ENCODE measurements around the gene CPVL.
A peak's percentile ranks its signal among the peaks of the same experiment; 100 is the strongest.

Gene CPVL

GRCh38 chr7:28964056-28964455 lies 182.3 kb downstream of the CPVL start:
- H3K27ac ChIP-seq, result no peak overlapping the region
- H3K36me3 ChIP-seq, result no peaks in the 10 kb centered on the region
- H3K9me3 ChIP-seq (ENCODE audit: severe bottlenecking), result no peaks in the 10 kb centered on the region
- H3K27me3 ChIP-seq (ENCODE audit: insufficient read depth, low read depth, severe bottlenecking), result peaks cover 51% of the 10 kb centered on the region
- H3K4me3 ChIP-seq (ENCODE audit: low read depth, low read length), result no peak overlapping the region
- DNase-seq, result no peak
- no peak for TF ChIP-seq CTCF (IDR thresholded peaks at IDR 0.05; ENCODE audit: low read depth, low read length)

DNA sequence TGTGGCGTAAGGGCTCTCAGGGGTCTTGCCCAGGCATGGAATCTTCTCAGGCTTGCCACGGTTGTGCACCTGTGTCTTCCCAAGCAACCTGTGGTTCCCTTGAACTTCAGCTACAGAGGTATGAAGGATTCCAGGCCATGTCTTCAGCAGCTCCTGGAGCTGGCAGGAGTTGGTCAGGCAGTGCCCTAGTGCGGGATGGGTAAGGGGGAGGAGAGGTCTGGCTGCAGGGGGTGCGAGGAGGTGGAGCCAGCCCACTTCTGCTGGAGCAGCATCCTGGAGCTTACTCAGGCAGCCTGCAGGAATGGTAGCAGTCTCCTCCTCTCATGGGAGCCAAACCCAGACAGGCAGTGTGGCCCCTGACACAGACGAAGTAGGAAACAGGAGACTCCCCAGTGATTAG lies 184.4 kb downstream of the CPVL start:
- DNase-seq, result no peak
- no peak for TF ChIP-seq CTCF (IDR thresholded peaks at IDR 0.05; ENCODE audit: low read depth, low read length)
- H3K9me3 ChIP-seq (ENCODE audit: severe bottlenecking), result no peaks in the 10 kb centered on the region
- peaks cover 70% of the 10 kb centered on the region for H3K27me3 ChIP-seq (ENCODE audit: insufficient read depth, low read depth, severe bottlenecking)
- no peaks in the 10 kb centered on the region for H3K36me3 ChIP-seq
- H3K27ac ChIP-seq, result no peak overlapping the region
- H3K4me3 ChIP-seq (ENCODE audit: low read depth, low read length), result no peak overlapping the region

- Histone ChIP-seq H3K27me3 (ENCODE audit: insufficient read depth, low read depth, severe bottlenecking) (peaks cover 75% of the 10 kb centered on the region), H3K36me3 (no peaks in the 10 kb centered on the region), H3K4me3 (ENCODE audit: low read depth, low read length) (no peak overlapping the region), H3K9me3 (ENCODE audit: severe bottlenecking) (no peaks in the 10 kb centered on the region), H3K27ac (no peak overlapping the region)
- no peak for TF ChIP-seq CTCF (IDR thresholded peaks at IDR 0.05; ENCODE audit: low read depth, low read length)
- no peak for DNase-seq
Observed at GRCh38 chr7:28960071-28960840, 186.1 kb downstream of the CPVL start.

DNA sequence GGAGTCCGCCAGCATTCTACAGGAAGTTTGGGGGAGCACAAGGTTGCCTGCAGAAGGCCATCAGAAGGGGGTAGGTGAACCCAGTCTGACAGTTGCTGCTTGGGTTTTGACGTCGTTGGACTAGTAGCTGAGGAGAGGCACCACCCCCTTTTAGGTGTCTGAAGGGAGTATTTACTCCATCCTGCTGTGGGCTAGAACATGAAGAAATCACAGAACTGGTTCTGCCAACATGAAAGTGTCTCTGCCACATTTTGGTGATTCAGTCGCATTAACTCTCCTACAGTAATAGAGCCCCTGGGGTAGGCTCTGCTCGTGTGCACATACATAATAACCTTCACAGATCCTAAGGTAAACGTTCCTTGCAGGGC lies 187.4 kb downstream of the CPVL start:
- Histone ChIP-seq H3K4me3 (ENCODE audit: low read depth, low read length) (no peak overlapping the region), H3K27me3 (ENCODE audit: insufficient read depth, low read depth, severe bottlenecking) (peaks cover 84% of the 10 kb centered on the region), H3K27ac (no peak overlapping the region), H3K36me3 (no peaks in the 10 kb centered on the region), H3K9me3 (ENCODE audit: severe bottlenecking) (no peaks in the 10 kb centered on the region)
- DNase-seq, result no peak
- TF ChIP-seq CTCF (IDR thresholded peaks at IDR 0.05; ENCODE audit: low read depth, low read length), result no peak

- Histone ChIP-seq H3K36me3 (no peaks in the 10 kb centered on the region), H3K27me3 (ENCODE audit: insufficient read depth, low read depth, severe bottlenecking) (peaks cover 89% of the 10 kb centered on the region), H3K27ac (no peak within 1 kb of the TSS), H3K4me3 (ENCODE audit: low read depth, low read length) (peak within 1 kb of the TSS; percentile 17), H3K9me3 (ENCODE audit: severe bottlenecking) (no peaks in the 10 kb centered on the region)
- peak; percentile 83 for DNase-seq
- no peak for TF ChIP-seq CTCF (IDR thresholded peaks at IDR 0.05; ENCODE audit: low read depth, low read length)
Observed at GRCh38 chr7:28958235-28958979, 187.9 kb downstream of the CPVL start, which contains the start of gene TRIL. Gene TRIL (minus strand): TSS chr7:28958330. CDS start chr7:28958046, 284 bp downstream.

Measured in WERI-Rb-1 (cell line).